Stimulated activated CD4-positive, alpha-beta T cell treated with anti-CD3 and anti-CD28 coated beads, Interleukin-12 subunit alpha, Interleukin-12 subunit beta, amount 100 ng/mL, for 4 hours (primary cell): ENCODE results near the gene PARS2.

Source experiments
- DNase-seq: peaks from one replicate; pipeline ENCODE4 v3.0.0-alpha.2; 2020

Gene PARS2

DNA sequence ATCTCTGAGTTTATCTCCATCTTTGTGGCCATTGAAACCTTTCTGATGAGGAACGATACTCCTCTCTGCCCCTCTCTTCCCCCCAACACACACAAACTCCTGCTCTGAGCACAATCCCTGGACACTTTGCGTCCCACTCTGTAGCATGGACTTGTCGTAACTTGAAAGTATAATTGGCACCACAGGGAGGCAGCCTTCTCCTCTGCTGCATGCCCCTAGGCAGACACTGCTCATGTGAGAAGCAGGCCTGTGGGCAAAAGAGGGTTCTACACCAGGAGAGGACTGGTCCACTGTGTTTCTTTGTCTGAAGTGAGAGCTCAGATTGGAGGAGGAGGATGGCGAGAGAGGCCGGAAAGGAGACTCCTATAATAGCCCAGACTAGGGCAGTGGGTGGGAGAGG is 3.8 kb upstream of the PARS2 start:
- no peak for DNase-seq

DNA sequence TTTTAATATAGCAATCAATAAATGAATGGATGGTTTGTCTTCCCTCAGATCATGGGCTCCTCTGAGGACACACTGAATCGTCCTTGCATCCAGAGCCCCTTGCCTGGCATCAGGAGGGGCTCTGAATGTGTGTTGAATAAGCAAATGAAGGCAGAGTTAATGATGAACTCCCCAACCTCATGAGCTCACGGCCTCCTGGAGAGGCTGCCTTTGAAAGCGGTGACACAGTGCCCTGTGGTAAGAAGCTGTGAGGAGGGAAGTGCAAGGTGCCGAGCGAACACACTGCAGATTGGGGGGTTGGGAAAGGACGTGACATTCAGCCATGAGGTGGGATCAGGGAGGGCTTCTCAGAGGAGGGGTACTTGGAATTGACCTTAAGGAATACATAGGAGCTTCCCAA is 3.2 kb upstream of the PARS2 start:
- no peak for DNase-seq

GRCh38 chr1:54766726-54767125 is 2.4 kb upstream of the PARS2 start:
- no peak for DNase-seq

GRCh38 chr1:54764922-54765561 is 719 bp upstream of the PARS2 start:
- DNase-seq = no peak

GRCh38 chr1:54763816-54764132 is 549 bp downstream of the PARS2 start:
- peak; percentile 10 for DNase-seq

DNA sequence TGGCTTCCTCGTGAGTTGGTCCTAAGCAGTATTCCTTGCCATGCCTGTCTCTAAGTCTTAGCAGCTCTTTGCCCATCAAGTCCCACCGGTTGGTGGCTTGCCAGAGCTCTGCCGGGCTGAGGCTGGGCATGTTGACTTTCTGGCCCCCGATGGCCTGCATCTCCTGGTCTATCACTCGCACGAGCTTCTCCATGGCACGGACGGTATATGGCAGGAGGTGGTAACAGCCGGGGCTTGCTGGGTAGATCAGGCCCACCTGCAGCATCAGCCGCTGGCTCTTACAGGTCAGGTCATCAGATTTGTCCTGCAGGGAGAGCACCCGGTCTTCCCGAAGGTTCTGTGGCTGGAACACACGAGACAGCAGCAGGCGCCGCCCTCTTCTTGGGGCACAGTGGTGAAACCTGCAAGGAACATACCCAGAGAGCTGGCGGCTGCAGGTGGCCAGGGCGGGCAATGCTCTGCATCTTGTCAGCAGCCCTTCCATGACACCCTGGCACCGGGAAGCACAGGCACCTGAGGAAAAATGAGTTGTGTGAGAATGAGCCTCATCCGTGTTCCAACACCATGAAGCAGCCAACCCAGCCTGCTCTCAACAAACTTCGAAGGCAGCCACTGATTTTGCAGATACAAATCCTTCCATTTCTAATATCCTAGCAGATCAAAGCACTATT is 5.5 kb downstream of the PARS2 start:
- no peak for DNase-seq

- no peak for DNase-seq
Measured at GRCh38 chr1:54757833-54758232, 6.5 kb downstream of the PARS2 start.

GRCh38 chr1:54754486-54755285 is 9.6 kb downstream of the PARS2 start:
- DNase-seq = no peak

GRCh38 chr1:54754045-54754444 is 10.3 kb downstream of the PARS2 start:
- DNase-seq = no peak

DNA sequence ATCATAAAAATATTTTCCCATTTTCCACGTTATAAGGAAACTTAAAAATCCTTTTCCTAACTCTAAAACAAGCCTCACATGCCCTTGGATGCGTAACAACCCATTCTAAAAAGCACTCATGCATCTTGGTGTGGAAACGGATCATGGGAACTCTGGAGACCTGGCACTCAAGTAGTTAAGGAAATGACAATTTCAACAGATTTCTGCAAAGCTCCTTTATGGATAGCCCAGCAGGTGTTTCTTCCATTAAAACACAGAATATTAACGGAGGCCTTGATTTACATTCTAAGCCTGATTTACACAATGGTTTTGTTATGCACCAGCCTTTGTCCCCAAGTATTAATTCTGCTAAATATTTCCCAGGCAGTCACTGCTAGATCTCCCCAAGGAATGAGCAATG is 12.9 kb downstream of the PARS2 start:
- DNase-seq = no peak

DNA sequence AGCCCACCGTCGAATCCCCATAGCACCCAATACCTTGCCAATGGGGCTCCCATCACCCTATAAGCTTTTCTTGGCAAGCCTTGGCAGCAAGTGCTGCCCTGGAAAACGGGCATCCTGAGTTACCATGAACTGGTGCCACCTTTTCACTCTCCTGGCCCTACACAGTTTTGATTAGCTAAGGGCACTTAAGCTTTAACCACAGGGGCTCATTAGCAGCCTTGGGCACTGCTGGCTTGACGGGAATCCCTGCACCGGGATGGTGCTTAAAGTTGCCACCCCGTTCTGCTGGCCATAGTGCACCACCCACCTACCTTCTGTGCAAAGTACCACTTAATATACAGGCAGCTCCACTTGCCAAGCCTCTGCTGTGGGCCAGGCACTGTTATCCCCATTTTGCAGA is 13.7 kb downstream of the PARS2 start:
- no peak for DNase-seq

DNA sequence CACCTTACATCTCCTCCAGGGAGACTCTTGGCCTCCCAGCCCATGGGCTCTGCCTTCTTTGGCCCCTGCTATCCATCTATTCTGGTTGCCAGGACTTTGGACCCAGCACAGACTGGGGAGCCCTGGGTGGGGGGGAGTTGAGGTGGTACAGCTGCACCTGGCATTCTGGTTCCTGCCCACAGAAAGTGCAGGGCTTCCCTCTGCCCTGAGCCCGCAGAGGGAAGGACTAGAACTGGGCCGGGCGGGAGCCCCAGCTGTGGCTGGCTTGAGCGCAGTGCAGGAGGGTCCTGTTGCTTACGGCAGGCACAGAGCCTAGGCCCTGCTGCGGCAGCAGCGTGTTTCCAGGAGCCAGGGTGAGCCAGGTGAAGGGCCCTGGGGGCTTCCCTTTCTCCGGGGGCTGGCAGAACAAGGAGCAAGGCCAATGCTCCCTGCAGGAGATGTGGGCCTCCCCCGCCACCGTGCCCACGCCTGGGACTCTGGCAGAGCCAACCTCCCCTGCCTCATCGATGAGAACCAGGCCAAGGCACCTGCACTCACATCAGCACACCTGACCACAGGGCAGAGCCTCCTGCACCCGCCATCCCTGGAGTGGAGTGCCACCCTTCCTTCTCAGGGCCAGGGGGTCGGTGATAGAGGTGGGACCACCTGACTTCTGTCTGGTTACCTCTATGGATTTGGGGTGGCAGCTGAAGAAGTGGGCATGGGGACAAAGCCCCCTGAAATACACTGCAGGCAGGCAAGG is 16.1 kb downstream of the PARS2 start:
- DNase-seq = no peak

DNA sequence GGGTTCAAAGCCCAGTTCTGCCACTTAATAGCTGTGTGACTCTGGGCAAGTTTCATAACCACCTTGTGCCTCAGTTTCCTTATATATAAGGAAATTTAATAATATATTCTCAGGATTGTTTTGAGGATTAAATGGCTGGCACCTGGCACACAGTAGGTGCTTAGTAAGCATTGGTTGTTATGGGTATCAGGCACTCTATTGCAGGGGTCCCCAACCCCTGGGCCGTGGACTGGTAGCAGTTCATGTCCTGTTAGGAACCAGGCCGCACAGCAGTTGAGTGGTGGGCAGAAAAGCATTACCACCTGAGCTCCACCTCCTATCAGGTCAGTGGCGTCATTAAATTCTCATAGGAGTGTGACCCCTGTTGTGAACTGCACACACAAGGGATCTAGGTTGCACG is 18.5 kb downstream of the PARS2 start:
- no peak for DNase-seq

DNA sequence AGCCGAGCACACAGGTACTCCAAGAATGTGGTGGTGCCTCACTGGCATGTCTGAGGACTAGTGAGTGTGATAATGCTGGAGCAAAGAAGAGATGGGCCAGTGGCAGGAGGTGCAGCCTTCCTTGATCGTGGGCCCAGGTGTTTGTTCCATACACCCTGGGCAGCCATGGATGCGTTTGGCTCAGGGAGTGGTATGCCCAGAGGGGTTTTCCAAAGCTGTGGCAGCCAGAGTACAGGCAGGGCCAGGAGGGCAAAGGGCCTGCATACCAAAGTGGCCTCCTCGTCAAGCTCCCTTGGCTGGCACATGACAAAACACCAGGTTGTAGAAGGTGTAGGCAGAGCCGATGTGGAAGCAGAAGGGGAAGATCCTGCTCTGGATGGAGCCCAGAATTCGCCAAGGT is 19.0 kb downstream of the PARS2 start:
- DNase-seq = no peak

- no peak for DNase-seq
Measured at GRCh38 chr1:54744696-54745095, 19.6 kb downstream of the PARS2 start.

GRCh38 chr1:54743416-54744226 is 20.7 kb downstream of the PARS2 start:
- no peak for DNase-seq

GRCh38 chr1:54742282-54742681 is 22.0 kb downstream of the PARS2 start:
- DNase-seq = no peak

DNA sequence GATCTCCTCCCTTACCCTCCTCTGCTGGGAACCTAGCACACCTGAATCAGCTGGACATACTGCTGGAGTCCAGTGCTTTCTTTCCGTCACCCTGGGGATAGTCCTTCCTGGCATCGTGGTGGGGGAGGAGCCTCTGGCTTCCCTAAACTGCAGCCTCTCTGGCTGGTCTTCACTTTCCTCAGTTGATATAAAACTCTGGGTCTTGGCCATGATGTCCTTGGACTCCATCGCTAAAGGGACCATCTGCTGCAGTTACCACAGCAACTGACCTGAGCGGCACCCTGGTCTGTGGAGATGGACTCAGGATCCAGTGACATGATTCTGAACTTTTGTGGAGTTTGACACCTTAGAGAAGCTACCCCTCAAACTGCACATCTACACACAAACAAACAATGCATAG is 22.8 kb downstream of the PARS2 start:
- DNase-seq = no peak

- DNase-seq = no peak
Measured at GRCh38 chr1:54738244-54738643, 26.1 kb downstream of the PARS2 start.

GRCh38 chr1:54736685-54737084 is 27.6 kb downstream of the PARS2 start:
- no peak for DNase-seq

DNA sequence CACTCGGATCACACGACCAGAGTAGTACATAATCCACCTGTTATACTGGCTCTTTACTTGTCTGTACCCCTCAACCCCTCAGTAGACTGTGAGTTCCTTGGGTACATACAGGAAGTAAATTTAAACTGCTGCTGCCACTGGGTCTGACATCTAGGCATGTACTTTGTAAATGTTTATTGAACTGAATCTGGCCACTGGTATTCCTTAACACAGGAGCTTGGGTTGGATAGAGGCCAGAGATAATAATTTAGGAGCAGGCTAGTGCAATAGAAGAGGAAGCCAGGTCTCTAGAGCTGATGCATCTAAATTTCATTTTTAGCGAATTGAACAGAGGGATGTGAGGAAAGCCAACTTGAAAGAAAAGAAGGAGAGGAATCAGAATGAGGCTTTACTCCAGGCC is 36.3 kb downstream of the PARS2 start:
- no peak for DNase-seq

- DNase-seq = no peak
Measured at GRCh38 chr1:54724771-54725170, 39.6 kb downstream of the PARS2 start.

- DNase-seq = no peak
Measured at GRCh38 chr1:54723985-54724384, 40.3 kb downstream of the PARS2 start.
